ENCODE measurements around the gene DRAP1. TPM values are rescaled to one million over a fixed set of nuclear protein-coding genes. Genes with fewer than 3 reads are reported as not detected.

DRAP1 gene
- total and polyA plus RNA-seq, 9 of the 15 experiments (the other 6 are each of a cell fraction or from before 2014, with no cell fraction given): 9.6 to 200 (median 92.9) TPM

- no peak for TF ChIP-seq FOXA1 (IDR thresholded peaks at IDR 0.05; ENCODE audit: borderline replicate concordance)
- no peak for TF ChIP-seq ZNF696 (CRISPR knock-in tag; conservative IDR thresholded peaks at IDR 0.05)
- TF ChIP-seq, protein P1, sequence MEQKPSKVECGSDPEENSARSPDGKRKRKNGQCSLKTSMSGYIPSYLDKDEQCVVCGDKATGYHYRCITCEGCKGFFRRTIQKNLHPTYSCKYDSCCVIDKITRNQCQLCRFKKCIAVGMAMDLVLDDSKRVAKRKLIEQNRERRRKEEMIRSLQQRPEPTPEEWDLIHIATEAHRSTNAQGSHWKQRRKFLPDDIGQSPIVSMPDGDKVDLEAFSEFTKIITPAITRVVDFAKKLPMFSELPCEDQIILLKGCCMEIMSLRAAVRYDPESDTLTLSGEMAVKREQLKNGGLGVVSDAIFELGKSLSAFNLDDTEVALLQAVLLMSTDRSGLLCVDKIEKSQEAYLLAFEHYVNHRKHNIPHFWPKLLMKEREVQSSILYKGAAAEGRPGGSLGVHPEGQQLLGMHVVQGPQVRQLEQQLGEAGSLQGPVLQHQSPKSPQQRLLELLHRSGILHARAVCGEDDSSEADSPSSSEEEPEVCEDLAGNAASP (IDR thresholded peaks at IDR 0.05): no peak
- TF ChIP-seq TOE1 (IDR thresholded peaks at IDR 0.05; ENCODE audit: borderline replicate concordance): peak; percentile 72; the same call in 1 of the 2 replicates
- no peak for TF ChIP-seq TOE1 (CRISPR knock-in tag; IDR thresholded peaks at IDR 0.05; ENCODE audit: borderline replicate concordance, low read depth)
- no peak for TF ChIP-seq ZSCAN32 (CRISPR knock-in tag; IDR thresholded peaks at IDR 0.05)
- no peak for TF ChIP-seq ZNF75A (CRISPR knock-in tag; IDR thresholded peaks at IDR 0.05)
- TF ChIP-seq MAFF (IDR thresholded peaks at IDR 0.05; ENCODE audit: low read length): no peak
- TF ChIP-seq ZNF586 (CRISPR knock-in tag; conservative IDR thresholded peaks at IDR 0.05): no peak
- no peak for TF ChIP-seq SMAD3 (CRISPR knock-in tag; conservative IDR thresholded peaks at IDR 0.05)
- TF ChIP-seq PCBP2 (IDR thresholded peaks at IDR 0.05; ENCODE audit: low read depth, low read length, poor library complexity, severe bottlenecking): no peak
- TF ChIP-seq RBM17 (IDR thresholded peaks at IDR 0.05; ENCODE audit: borderline replicate concordance, low read depth, low read length): no peak
- TF ChIP-seq, protein P2, sequence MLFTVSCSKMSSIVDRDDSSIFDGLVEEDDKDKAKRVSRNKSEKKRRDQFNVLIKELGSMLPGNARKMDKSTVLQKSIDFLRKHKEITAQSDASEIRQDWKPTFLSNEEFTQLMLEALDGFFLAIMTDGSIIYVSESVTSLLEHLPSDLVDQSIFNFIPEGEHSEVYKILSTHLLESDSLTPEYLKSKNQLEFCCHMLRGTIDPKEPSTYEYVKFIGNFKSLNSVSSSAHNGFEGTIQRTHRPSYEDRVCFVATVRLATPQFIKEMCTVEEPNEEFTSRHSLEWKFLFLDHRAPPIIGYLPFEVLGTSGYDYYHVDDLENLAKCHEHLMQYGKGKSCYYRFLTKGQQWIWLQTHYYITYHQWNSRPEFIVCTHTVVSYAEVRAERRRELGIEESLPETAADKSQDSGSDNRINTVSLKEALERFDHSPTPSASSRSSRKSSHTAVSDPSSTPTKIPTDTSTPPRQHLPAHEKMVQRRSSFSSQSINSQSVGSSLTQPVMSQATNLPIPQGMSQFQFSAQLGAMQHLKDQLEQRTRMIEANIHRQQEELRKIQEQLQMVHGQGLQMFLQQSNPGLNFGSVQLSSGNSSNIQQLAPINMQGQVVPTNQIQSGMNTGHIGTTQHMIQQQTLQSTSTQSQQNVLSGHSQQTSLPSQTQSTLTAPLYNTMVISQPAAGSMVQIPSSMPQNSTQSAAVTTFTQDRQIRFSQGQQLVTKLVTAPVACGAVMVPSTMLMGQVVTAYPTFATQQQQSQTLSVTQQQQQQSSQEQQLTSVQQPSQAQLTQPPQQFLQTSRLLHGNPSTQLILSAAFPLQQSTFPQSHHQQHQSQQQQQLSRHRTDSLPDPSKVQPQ (CRISPR knock-in tag; IDR thresholded peaks at IDR 0.05; ENCODE audit: borderline replicate concordance): no peak
- no peak for TF ChIP-seq SIRT6 (IDR thresholded peaks at IDR 0.05; ENCODE audit: low read depth, low read length)
- TF ChIP-seq TAF9B (IDR thresholded peaks at IDR 0.05; ENCODE audit: partially characterized antibody): no peak
- TF ChIP-seq ZNF253 (CRISPR knock-in tag; conservative IDR thresholded peaks at IDR 0.05): no peak
- no peak for TF ChIP-seq ZNF134 (CRISPR knock-in tag; conservative IDR thresholded peaks at IDR 0.05)
- no peak for TF ChIP-seq JUND (IDR thresholded peaks at IDR 0.05; ENCODE audit: borderline replicate concordance, low read depth, low read length)
- no peak; the same call in 2 of the 3 replicates for TF ChIP-seq JUND (tag; IDR thresholded peaks at IDR 0.05; ENCODE audit: borderline replicate concordance, low read depth, low read length)
- TF ChIP-seq TCFL5 (CRISPR knock-in tag; conservative IDR thresholded peaks at IDR 0.05): no peak
- no peak for TF ChIP-seq ZNF699 (CRISPR knock-in tag; IDR thresholded peaks at IDR 0.05; ENCODE audit: insufficient replicate concordance)
- TF ChIP-seq SP1 (CRISPR knock-in tag; IDR thresholded peaks at IDR 0.05): peak; percentile 92
- peak; percentile 91 for TF ChIP-seq POLR2AphosphoS5 (IDR thresholded peaks at IDR 0.05; ENCODE audit: control insufficient read depth, insufficient read depth, low read depth, low read length)
- peak; percentile 78 for TF ChIP-seq MYC (IDR thresholded peaks at IDR 0.05; ENCODE audit: low read depth, low read length)
- TF ChIP-seq MYC (CRISPR knock-in tag; IDR thresholded peaks at IDR 0.05; ENCODE audit: borderline replicate concordance, low read depth): peak; percentile 5; the same call in 1 of the 2 replicates
- no peak for TF ChIP-seq CCAR2 (IDR thresholded peaks at IDR 0.05; ENCODE audit: low read depth, low read length)
- no peak for TF ChIP-seq OTX1 (CRISPR knock-in tag; IDR thresholded peaks at IDR 0.05)
Observed at GRCh38 chr11:65888163-65888814, 30.9 kb upstream of the DRAP1 start, which contains the start of gene FIBP (continued).
